Measurements from ENCODE around the gene RBM20. TPM values are rescaled to one million over a fixed set of nuclear protein-coding genes. Genes with fewer than 3 reads are reported as not detected.
A peak's percentile ranks its signal among the peaks of the same experiment; 100 is the strongest.

The RBM20 gene
- total RNA-seq, 1 experiment from 2014 or later, result 1.2 TPM

GRCh38 chr10:110840225-110840922 is 196.2 kb downstream of the RBM20 start:
- no peak for DNase-seq (ENCODE audit: low read depth, low spot score)
- in situ Hi-C loops (cut with HindIII; ENCODE audit: low pct_unique_long_range_greater_than_20kb, low sequenced_read_pairs), result no loop called here

- in situ Hi-C loops (cut with HindIII; ENCODE audit: low pct_unique_long_range_greater_than_20kb, low sequenced_read_pairs), result no loop called here
- DNase-seq (ENCODE audit: low read depth, low spot score), result no peak
Measured at GRCh38 chr10:110840923-110841428, 196.8 kb downstream of the RBM20 start.

GRCh38 chr10:110841767-110842267 is 197.7 kb downstream of the RBM20 start:
- in situ Hi-C loops (cut with HindIII; ENCODE audit: low pct_unique_long_range_greater_than_20kb, low sequenced_read_pairs), result no loop called here
- no peak for DNase-seq (ENCODE audit: low read depth, low spot score)

GRCh38 chr10:110842326-110842904 is 198.3 kb downstream of the RBM20 start:
- DNase-seq (ENCODE audit: low read depth, low spot score), result no peak
- in situ Hi-C loops (cut with HindIII; ENCODE audit: low pct_unique_long_range_greater_than_20kb, low sequenced_read_pairs), result no loop called here

- in situ Hi-C loops (cut with HindIII; ENCODE audit: low pct_unique_long_range_greater_than_20kb, low sequenced_read_pairs), result no loop called here
- DNase-seq (ENCODE audit: low read depth, low spot score), result no peak
Measured at GRCh38 chr10:110843031-110843430, 198.9 kb downstream of the RBM20 start.

- in situ Hi-C loops (cut with HindIII; ENCODE audit: low pct_unique_long_range_greater_than_20kb, low sequenced_read_pairs), result no loop called here
- DNase-seq (ENCODE audit: low read depth, low spot score), result no peak
Measured at GRCh38 chr10:110843796-110844616, 199.9 kb downstream of the RBM20 start.

GRCh38 chr10:110844617-110844881 is 200.4 kb downstream of the RBM20 start:
- in situ Hi-C loops (cut with HindIII; ENCODE audit: low pct_unique_long_range_greater_than_20kb, low sequenced_read_pairs), result no loop called here
- DNase-seq (ENCODE audit: low read depth, low spot score), result no peak

GRCh38 chr10:110845192-110845755 is 201.1 kb downstream of the RBM20 start:
- in situ Hi-C loops (cut with HindIII; ENCODE audit: low pct_unique_long_range_greater_than_20kb, low sequenced_read_pairs), result no loop called here
- DNase-seq (ENCODE audit: low read depth, low spot score), result no peak

GRCh38 chr10:110845756-110846620 is 201.9 kb downstream of the RBM20 start:
- no peak for DNase-seq (ENCODE audit: low read depth, low spot score)
- in situ Hi-C loops (cut with HindIII; ENCODE audit: low pct_unique_long_range_greater_than_20kb, low sequenced_read_pairs), result no loop called here

GRCh38 chr10:110847374-110847773 is 203.2 kb downstream of the RBM20 start:
- in situ Hi-C loops (cut with HindIII; ENCODE audit: low pct_unique_long_range_greater_than_20kb, low sequenced_read_pairs), result no loop called here
- no peak for DNase-seq (ENCODE audit: low read depth, low spot score)

- in situ Hi-C loops (cut with HindIII; ENCODE audit: low pct_unique_long_range_greater_than_20kb, low sequenced_read_pairs), result no loop called here
- DNase-seq (ENCODE audit: low read depth, low spot score), result no peak
Measured at GRCh38 chr10:110848106-110848505, 204.0 kb downstream of the RBM20 start.

- DNase-seq (ENCODE audit: low read depth, low spot score), result no peak
- in situ Hi-C loops (cut with HindIII; ENCODE audit: low pct_unique_long_range_greater_than_20kb, low sequenced_read_pairs), result no loop called here
Measured at GRCh38 chr10:110850099-110850498, 206.0 kb downstream of the RBM20 start.

- DNase-seq (ENCODE audit: low read depth, low spot score), result no peak
- in situ Hi-C loops (cut with HindIII; ENCODE audit: low pct_unique_long_range_greater_than_20kb, low sequenced_read_pairs), result no loop called here
Measured at GRCh38 chr10:110851020-110851612, 207.0 kb downstream of the RBM20 start.

GRCh38 chr10:110852255-110852896 is 208.2 kb downstream of the RBM20 start:
- DNase-seq (ENCODE audit: low read depth, low spot score), result peak; percentile 63
- in situ Hi-C loops (cut with HindIII; ENCODE audit: low pct_unique_long_range_greater_than_20kb, low sequenced_read_pairs), result no loop called here

GRCh38 chr10:110852947-110853346 is 208.8 kb downstream of the RBM20 start:
- DNase-seq (ENCODE audit: low read depth, low spot score), result no peak
- in situ Hi-C loops (cut with HindIII; ENCODE audit: low pct_unique_long_range_greater_than_20kb, low sequenced_read_pairs), result no loop called here

- DNase-seq (ENCODE audit: low read depth, low spot score), result no peak
- in situ Hi-C loops (cut with HindIII; ENCODE audit: low pct_unique_long_range_greater_than_20kb, low sequenced_read_pairs), result no loop called here
Measured at GRCh38 chr10:110853921-110854605, 209.9 kb downstream of the RBM20 start.

Measured in SK-MEL-5 (cell line).